ENCODE results near the gene DCST1.

The DCST1 gene

DNA sequence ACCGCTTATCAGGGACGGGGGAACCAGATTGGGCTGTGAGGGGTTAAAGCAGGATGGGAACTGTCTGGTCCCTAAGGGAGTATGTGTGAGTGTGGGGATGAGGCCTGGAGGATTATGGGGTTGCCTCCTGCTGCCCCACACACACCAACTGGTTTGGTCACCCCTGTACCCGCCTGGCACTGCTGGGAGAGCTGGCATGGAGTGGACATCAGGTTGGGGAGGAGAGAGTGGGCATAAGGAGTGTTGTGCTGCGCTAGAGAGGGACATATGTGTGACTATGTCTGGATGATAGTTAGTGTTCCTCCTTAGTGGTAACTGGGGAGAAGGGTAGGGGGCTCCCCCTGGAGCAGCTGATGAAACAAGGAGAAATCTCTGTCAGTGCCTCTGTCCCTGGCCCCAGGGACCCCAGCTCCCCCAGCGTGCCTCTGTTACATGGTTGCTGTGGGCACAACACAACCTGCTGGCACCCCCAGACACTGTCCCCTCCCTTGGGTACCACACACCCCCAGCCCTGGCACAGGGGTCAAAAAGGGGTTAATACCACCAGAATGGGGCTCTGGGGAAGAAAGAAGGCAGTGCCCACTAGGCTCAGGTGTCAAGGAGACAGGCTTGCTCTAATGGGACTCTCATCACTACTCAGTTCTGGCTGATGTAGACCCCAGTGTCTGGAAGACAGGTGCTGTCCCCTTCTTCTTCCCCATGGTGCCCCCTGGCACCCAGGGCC lies 29.1 kb upstream of the DCST1 start:
- H3K9me3 ChIP-seq (ENCODE audit: control insufficient read depth, insufficient read depth, low read length) = no peaks in the 10 kb centered on the region
- no peaks in the 10 kb centered on the region for H3K36me3 ChIP-seq (ENCODE audit: insufficient read depth, low read length)
- peaks cover 13% of the 10 kb centered on the region; the same call in 1 of the 2 replicates for H3K4me1 ChIP-seq (ENCODE audit: insufficient read depth, low read length)
- peak overlapping the region; percentile 85 for H3K9ac ChIP-seq (ENCODE audit: low read depth, low read length)

- Histone ChIP-seq H3K9ac (ENCODE audit: low read depth, low read length) (no peak overlapping the region), H3K4me1 (ENCODE audit: insufficient read depth, low read length) (peaks cover 13% of the 10 kb centered on the region; the same call in 1 of the 2 replicates), H3K36me3 (ENCODE audit: insufficient read depth, low read length) (no peaks in the 10 kb centered on the region), H3K9me3 (ENCODE audit: control insufficient read depth, insufficient read depth, low read length) (no peaks in the 10 kb centered on the region)
These were observed 28.3 kb upstream of the DCST1 start for GRCh38 chr1:155005076-155006011.

DNA sequence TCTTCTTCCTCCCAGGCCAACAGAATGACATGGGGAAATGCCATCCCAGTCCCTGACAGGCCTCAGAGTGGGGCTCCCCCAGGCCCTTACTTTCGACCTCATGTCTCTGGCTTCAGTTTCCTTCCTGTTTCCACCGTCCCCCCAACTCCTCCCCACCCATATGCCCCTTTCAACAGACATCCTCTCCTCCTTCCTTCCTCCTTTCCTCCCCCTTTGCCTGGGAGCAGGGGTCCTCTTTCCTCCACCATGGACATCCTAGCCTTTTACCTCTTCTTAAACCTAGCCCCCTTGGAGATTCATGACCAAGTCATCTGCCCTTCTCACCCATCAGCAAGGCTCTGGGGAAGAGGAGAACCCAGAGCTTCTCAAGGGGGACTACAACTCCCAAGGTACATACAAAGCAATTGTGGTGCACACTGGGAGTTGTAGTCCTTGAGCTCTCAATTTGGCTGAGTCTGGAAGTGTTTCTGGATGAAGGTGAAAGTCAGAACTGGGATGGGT lies 27.0 kb upstream of the DCST1 start:
- no peaks in the 10 kb centered on the region for H3K9me3 ChIP-seq (ENCODE audit: control insufficient read depth, insufficient read depth, low read length)
- H3K4me1 ChIP-seq (ENCODE audit: insufficient read depth, low read length) = peaks cover 15% of the 10 kb centered on the region; the same call in 1 of the 2 replicates
- H3K36me3 ChIP-seq (ENCODE audit: insufficient read depth, low read length) = no peaks in the 10 kb centered on the region
- H3K9ac ChIP-seq (ENCODE audit: low read depth, low read length) = no peak overlapping the region

DNA sequence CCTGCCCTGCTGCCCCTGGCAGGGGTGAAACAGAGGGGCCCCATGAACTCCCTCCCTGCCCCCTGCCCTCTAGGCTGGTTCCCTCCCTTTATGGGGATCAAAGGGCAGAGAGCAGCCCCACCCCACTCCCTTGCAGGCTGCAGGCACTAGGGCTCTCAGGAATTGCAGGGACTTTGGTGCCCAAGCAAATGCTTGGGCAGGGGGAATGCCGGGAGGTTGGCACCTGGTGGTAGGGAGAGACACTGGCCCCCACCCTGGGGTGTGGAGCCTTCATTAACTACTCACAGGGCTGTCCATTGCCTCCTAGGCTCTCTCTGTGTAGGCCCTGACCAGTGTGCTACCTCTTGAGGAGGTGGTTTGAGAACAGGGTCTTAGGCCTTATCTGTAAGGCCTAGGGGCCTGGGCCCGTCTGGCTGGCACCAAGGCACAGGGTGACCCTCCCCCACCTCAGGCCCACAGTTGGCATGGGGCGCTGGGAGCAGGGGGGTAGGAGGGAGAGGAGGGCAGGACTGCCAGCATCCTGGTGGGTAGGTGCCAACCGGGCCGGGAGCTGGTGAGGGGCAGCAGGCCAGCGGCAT lies 26.3 kb upstream of the DCST1 start:
- no peaks in the 10 kb centered on the region for H3K9me3 ChIP-seq (ENCODE audit: control insufficient read depth, insufficient read depth, low read length)
- peaks cover 19% of the 10 kb centered on the region; the same call in 1 of the 2 replicates for H3K4me1 ChIP-seq (ENCODE audit: insufficient read depth, low read length)
- H3K36me3 ChIP-seq (ENCODE audit: insufficient read depth, low read length) = no peaks in the 10 kb centered on the region
- H3K9ac ChIP-seq (ENCODE audit: low read depth, low read length) = no peak overlapping the region

DNA sequence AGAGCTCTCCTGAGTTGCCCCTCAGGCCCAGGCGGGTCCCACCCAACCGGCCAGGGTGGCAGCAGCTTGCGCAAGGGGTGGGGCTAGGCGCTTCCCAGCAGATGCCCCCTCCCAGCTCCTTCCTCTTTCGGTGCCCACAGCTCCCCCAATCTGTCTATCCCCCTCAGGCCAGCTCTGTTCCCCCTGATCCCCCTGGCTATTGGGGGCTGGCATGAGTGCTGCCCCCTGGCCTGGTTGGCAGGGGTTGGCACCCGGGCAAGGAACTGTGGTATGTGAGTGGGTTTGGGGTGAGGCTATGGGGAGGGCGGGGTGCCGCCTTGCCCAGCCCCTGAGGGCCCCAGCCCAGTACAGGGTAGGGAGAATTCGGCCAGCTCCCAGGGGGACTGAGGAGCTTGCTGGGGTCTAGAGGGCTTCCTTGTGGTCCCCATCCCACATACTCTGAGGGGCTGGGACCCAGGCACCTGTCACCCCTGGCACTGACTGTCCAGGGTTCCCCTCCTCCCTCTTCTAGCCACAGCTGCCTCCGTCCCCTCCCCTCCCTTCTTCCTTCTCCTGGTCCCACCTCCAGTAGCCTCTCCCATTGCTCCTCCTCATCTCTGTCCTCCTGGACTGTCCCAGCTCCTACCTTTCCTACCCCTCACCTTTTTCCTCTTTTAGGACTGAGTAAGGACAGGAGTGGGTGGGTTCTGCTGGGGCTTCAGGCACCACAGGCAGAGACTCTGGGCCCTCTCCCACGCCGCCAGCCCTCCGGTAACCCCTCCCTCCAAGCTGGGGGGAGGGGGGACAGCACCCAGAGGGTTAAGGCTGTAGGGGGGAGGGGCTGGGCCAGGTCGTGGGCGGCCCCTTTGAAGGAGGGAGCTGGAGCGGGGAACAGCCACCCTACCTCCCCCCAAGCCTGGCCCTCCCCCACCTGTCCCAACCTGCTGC lies 25.3 kb upstream of the DCST1 start:
- H3K36me3 ChIP-seq (ENCODE audit: insufficient read depth, low read length) = no peaks in the 10 kb centered on the region
- H3K9me3 ChIP-seq (ENCODE audit: control insufficient read depth, insufficient read depth, low read length) = no peaks in the 10 kb centered on the region
- peaks cover 23% of the 10 kb centered on the region; the same call in 1 of the 2 replicates for H3K4me1 ChIP-seq (ENCODE audit: insufficient read depth, low read length)
- peak overlapping the region; percentile 39 for H3K9ac ChIP-seq (ENCODE audit: low read depth, low read length)

DNA sequence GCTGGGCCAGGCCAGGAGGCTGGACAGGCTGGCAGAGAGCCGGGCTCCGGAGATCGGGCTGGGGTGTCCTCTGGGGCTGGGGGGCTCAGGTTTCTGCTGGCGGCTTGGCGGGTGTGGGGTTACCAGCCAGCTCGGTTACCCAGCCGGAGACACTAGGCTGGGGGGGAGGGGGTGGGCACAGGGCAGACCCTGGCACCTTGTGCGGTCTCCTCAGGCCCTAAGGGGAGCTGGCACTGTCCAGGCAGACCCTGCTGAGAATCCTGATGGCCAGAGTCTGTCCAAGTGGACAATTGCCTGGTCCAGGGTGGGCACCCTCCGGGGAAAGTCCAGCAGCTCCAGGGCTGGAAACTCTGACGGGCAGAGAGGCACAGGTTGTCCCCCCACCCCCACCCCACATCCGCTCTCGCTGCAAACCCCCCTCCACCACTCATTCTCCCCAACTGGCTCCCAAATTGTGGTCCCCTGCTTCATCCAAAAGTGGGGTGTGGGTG lies 24.4 kb upstream of the DCST1 start:
- no peak overlapping the region for H3K9ac ChIP-seq (ENCODE audit: low read depth, low read length)
- H3K36me3 ChIP-seq (ENCODE audit: insufficient read depth, low read length) = no peaks in the 10 kb centered on the region
- H3K9me3 ChIP-seq (ENCODE audit: control insufficient read depth, insufficient read depth, low read length) = no peaks in the 10 kb centered on the region
- H3K4me1 ChIP-seq (ENCODE audit: insufficient read depth, low read length) = peaks cover 27% of the 10 kb centered on the region; the same call in 1 of the 2 replicates

DNA sequence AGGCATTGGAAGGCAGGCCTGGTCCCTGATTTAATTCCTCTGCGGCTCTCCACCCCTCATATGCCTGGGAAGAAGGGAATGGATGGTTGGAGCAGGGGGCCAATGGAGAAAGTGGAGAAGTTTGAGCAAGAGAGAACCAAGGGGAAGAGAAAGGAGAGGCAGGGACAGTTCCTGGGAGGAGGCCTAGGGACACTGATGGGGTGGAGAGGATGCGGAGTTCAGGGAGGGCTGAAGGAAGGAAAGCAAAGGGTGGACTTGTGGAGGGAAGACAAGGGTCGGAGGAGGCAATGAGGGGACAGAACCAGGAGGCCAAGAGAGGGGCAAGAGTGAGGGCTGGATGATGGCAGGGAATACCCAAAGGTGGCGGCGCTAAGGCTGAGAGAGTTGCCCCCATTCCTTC lies 23.9 kb upstream of the DCST1 start:
- H3K9me3 ChIP-seq (ENCODE audit: control insufficient read depth, insufficient read depth, low read length) = no peaks in the 10 kb centered on the region
- no peak overlapping the region for H3K9ac ChIP-seq (ENCODE audit: low read depth, low read length)
- H3K4me1 ChIP-seq (ENCODE audit: insufficient read depth, low read length) = peaks cover 22% of the 10 kb centered on the region; the same call in 1 of the 2 replicates
- no peaks in the 10 kb centered on the region for H3K36me3 ChIP-seq (ENCODE audit: insufficient read depth, low read length)

GRCh38 chr1:155010211-155010918 lies 23.3 kb upstream of the DCST1 start:
- peaks cover 2% of the 10 kb centered on the region; the same call in 1 of the 2 replicates for H3K36me3 ChIP-seq (ENCODE audit: insufficient read depth, low read length)
- no peak overlapping the region for H3K9ac ChIP-seq (ENCODE audit: low read depth, low read length)
- peaks cover 21% of the 10 kb centered on the region; the same call in 1 of the 2 replicates for H3K4me1 ChIP-seq (ENCODE audit: insufficient read depth, low read length)
- H3K9me3 ChIP-seq (ENCODE audit: control insufficient read depth, insufficient read depth, low read length) = no peaks in the 10 kb centered on the region

GRCh38 chr1:155011004-155011416 lies 22.6 kb upstream of the DCST1 start:
- Histone ChIP-seq H3K36me3 (ENCODE audit: insufficient read depth, low read length) (peaks cover 2% of the 10 kb centered on the region; the same call in 1 of the 2 replicates), H3K9ac (ENCODE audit: low read depth, low read length) (no peak overlapping the region), H3K9me3 (ENCODE audit: control insufficient read depth, insufficient read depth, low read length) (no peaks in the 10 kb centered on the region), H3K4me1 (ENCODE audit: insufficient read depth, low read length) (peaks cover 21% of the 10 kb centered on the region; the same call in 1 of the 2 replicates)

DNA sequence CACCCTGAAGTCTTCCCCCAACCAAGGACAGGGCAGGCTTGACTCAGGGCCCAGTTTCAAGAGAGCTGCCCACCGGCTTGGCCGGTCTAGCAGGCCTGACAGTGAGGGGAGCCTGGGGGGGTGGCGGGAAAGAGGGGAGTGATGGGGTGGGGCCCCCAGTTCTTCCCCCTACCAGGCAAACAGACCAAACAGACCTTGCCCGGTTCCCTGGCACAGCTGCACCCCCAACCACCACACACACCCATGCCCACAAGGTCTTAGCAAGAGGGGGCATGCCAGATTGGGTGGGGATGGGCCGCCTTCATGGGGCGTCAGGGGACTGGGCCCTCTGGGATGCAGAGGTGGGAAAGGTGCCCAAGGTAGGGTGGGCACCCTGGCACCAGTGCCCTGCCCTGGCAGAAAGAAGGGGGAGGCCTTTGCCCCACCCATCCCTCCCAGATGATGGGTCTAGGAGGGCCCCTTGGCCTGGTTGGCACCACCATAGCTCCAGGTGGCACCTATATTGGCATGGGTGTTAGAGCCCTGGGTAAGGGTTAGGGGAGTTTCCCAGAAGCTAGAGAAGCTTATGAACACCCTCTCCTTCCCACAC lies 22.1 kb upstream of the DCST1 start:
- peaks cover 2% of the 10 kb centered on the region; the same call in 1 of the 2 replicates for H3K36me3 ChIP-seq (ENCODE audit: insufficient read depth, low read length)
- H3K9ac ChIP-seq (ENCODE audit: low read depth, low read length) = no peak overlapping the region
- no peaks in the 10 kb centered on the region for H3K9me3 ChIP-seq (ENCODE audit: control insufficient read depth, insufficient read depth, low read length)
- H3K4me1 ChIP-seq (ENCODE audit: insufficient read depth, low read length) = peaks cover 21% of the 10 kb centered on the region; the same call in 1 of the 2 replicates

GRCh38 chr1:155012026-155012546 lies 21.5 kb upstream of the DCST1 start:
- H3K4me1 ChIP-seq (ENCODE audit: insufficient read depth, low read length) = peaks cover 24% of the 10 kb centered on the region; the same call in 1 of the 2 replicates
- H3K9me3 ChIP-seq (ENCODE audit: control insufficient read depth, insufficient read depth, low read length) = no peaks in the 10 kb centered on the region

More at GRCh38 chr1:155012026-155012546, 21.5 kb upstream of the DCST1 start:
- Histone ChIP-seq H3K36me3 (ENCODE audit: insufficient read depth, low read length) (peaks cover 2% of the 10 kb centered on the region; the same call in 1 of the 2 replicates), H3K9ac (ENCODE audit: low read depth, low read length) (no peak overlapping the region)

All from ES-I3 (cell line).